H1 (cell line): Measurements from ENCODE around the gene PTPN3. TPM values are rescaled to one million over a fixed set of nuclear protein-coding genes. Genes with fewer than 3 reads are reported as not detected.

Experiments
- polyA plus RNA-seq, 7 experiments: library from polyadenylated mRNA; depleted of rRNA in 3 of 7; stranded (reverse) in 5 of 7; unstranded in 2 of 7; fragments of >200 nt in 5 of 7; fragments of 200-250 nt in 2 of 7; gene quantifications; 1 replicate in 5 of 7; 2 replicates in 1 of 7; 4 replicates in 1 of 7; pipeline versions ENCODE4 v1.2.1 to v1.2.3, GENCODE V29; 2011 to 2013; ENCODE audit warnings: missing spikeins in 2 of 7, mixed read lengths in 2 of 7
- total RNA-seq: library from RNA; stranded (reverse); fragmentation: NEBNext Ultra II Directional; extraction: Animal tissue kit (Norgen Biotek cat#: 25700); gene quantifications from 2 replicates; pipeline ENCODE4 v1.2.1, GENCODE V29; 2021
- TF ChIP-seq, protein P1 (sequence below): fragments of 300-600 bp; sonication (generic); IDR thresholded peaks from 2 replicates; pipeline ENCODE4 v1.7.1; 2012; ENCODE audit warnings: low read length, moderate library complexity, mild to moderate bottlenecking, inconsistent platforms; ENCODE audit not compliant: insufficient replicate concordance

PTPN3 gene
- total and polyA plus RNA-seq, 2 of the 8 experiments (the other 6 are each of a cell fraction or from before 2014, with no cell fraction given) = 2.9 to 3.7 TPM

DNA sequence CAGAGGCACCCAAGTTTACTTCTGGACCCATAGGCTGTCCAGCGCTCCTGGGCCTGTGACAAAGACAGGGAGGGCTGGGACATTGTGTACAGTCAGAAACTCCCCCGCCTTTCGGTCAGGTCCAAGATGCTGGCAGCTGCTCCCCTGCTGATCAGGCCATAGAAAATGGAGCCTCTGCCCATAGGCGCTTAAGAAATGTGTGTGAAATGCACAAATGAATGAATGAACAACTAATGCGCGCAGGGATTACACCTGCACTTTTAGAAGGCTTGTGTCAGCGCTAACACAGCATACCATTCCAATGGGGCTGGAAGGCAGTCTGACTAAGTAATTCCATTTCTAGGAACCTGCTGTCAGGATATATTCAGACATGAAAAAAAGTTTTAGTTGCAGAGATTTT is 16.3 kb downstream of the PTPN3 start (continued):
- TF ChIP-seq, protein P1, sequence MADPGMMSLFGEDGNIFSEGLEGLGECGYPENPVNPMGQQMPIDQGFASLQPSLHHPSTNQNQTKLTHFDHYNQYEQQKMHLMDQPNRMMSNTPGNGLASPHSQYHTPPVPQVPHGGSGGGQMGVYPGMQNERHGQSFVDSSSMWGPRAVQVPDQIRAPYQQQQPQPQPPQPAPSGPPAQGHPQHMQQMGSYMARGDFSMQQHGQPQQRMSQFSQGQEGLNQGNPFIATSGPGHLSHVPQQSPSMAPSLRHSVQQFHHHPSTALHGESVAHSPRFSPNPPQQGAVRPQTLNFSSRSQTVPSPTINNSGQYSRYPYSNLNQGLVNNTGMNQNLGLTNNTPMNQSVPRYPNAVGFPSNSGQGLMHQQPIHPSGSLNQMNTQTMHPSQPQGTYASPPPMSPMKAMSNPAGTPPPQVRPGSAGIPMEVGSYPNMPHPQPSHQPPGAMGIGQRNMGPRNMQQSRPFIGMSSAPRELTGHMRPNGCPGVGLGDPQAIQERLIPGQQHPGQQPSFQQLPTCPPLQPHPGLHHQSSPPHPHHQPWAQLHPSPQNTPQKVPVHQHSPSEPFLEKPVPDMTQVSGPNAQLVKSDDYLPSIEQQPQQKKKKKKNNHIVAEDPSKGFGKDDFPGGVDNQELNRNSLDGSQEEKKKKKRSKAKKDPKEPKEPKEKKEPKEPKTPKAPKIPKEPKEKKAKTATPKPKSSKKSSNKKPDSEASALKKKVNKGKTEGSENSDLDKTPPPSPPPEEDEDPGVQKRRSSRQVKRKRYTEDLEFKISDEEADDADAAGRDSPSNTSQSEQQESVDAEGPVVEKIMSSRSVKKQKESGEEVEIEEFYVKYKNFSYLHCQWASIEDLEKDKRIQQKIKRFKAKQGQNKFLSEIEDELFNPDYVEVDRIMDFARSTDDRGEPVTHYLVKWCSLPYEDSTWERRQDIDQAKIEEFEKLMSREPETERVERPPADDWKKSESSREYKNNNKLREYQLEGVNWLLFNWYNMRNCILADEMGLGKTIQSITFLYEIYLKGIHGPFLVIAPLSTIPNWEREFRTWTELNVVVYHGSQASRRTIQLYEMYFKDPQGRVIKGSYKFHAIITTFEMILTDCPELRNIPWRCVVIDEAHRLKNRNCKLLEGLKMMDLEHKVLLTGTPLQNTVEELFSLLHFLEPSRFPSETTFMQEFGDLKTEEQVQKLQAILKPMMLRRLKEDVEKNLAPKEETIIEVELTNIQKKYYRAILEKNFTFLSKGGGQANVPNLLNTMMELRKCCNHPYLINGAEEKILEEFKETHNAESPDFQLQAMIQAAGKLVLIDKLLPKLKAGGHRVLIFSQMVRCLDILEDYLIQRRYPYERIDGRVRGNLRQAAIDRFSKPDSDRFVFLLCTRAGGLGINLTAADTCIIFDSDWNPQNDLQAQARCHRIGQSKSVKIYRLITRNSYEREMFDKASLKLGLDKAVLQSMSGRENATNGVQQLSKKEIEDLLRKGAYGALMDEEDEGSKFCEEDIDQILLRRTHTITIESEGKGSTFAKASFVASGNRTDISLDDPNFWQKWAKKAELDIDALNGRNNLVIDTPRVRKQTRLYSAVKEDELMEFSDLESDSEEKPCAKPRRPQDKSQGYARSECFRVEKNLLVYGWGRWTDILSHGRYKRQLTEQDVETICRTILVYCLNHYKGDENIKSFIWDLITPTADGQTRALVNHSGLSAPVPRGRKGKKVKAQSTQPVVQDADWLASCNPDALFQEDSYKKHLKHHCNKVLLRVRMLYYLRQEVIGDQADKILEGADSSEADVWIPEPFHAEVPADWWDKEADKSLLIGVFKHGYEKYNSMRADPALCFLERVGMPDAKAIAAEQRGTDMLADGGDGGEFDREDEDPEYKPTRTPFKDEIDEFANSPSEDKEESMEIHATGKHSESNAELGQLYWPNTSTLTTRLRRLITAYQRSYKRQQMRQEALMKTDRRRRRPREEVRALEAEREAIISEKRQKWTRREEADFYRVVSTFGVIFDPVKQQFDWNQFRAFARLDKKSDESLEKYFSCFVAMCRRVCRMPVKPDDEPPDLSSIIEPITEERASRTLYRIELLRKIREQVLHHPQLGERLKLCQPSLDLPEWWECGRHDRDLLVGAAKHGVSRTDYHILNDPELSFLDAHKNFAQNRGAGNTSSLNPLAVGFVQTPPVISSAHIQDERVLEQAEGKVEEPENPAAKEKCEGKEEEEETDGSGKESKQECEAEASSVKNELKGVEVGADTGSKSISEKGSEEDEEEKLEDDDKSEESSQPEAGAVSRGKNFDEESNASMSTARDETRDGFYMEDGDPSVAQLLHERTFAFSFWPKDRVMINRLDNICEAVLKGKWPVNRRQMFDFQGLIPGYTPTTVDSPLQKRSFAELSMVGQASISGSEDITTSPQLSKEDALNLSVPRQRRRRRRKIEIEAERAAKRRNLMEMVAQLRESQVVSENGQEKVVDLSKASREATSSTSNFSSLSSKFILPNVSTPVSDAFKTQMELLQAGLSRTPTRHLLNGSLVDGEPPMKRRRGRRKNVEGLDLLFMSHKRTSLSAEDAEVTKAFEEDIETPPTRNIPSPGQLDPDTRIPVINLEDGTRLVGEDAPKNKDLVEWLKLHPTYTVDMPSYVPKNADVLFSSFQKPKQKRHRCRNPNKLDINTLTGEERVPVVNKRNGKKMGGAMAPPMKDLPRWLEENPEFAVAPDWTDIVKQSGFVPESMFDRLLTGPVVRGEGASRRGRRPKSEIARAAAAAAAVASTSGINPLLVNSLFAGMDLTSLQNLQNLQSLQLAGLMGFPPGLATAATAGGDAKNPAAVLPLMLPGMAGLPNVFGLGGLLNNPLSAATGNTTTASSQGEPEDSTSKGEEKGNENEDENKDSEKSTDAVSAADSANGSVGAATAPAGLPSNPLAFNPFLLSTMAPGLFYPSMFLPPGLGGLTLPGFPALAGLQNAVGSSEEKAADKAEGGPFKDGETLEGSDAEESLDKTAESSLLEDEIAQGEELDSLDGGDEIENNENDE = no peak
- TF ChIP-seq, all 59 proteins: peak for 0
